Transverse colon (tissue), 4 donors: ENCODE measurements around the gene ZNF425. TPM values are rescaled to one million over a fixed set of nuclear protein-coding genes. Genes with fewer than 3 reads are reported as not detected.

Source experiments
- DNase-seq: peaks from one replicate; pipeline ENCODE4 v3.0.0-alpha.2; 2019
- H3K27ac ChIP-seq, 4 donors: fragments of 200-600 bp; sonication (generic); 2 replicates each; pipeline ENCODE4 v1.5.1; 2016 to 2018; ENCODE audit warnings: inconsistent platforms in 4 of 4
- H3K27me3 ChIP-seq: fragments of 200-600 bp; sonication (generic); 2 replicates; pipeline ENCODE4 v1.5.1; 2017; ENCODE audit warnings: inconsistent platforms
- H3K36me3 ChIP-seq, 4 donors: fragments of 200-600 bp; sonication (generic); 2 replicates each; pipeline ENCODE4 v1.5.1; 2017 to 2019; ENCODE audit warnings: inconsistent platforms in 4 of 4
- H3K4me1 ChIP-seq, 4 donors: fragments of 200-600 bp; sonication (generic); 2 replicates each; pipeline ENCODE4 v1.5.1; 2017 to 2020; ENCODE audit warnings: inconsistent platforms in 4 of 4
- H3K4me3 ChIP-seq, 4 donors: fragments of 200-600 bp; sonication (generic); 1 replicate in 1 of 4; 2 replicates in 3 of 4; pipeline versions ENCODE4 v1.5.1 to v1.6.1; 2017 to 2019; ENCODE audit warnings: inconsistent platforms in 4 of 4
- H3K9me3 ChIP-seq, 2 donors: fragments of 200-600 bp; sonication (generic); 2 replicates each; pipeline ENCODE4 v1.5.1; 2017 to 2019; ENCODE audit warnings: inconsistent platforms in 2 of 2
- EP300 ChIP-seq: sonication (generic); formaldehyde crosslinking; IDR thresholded peaks from one replicate; pipeline ENCODE4 v1.6.1; 2017; ENCODE audit warnings: antibody characterized with exemption, low read depth
- POLR2A ChIP-seq: fragments of 450-650 bp; IDR thresholded peaks from one replicate; pipeline ENCODE4 v1.6.1; 2016; ENCODE audit warnings: antibody characterized with exemption, mild to moderate bottlenecking, moderate library complexity
- POLR2AphosphoS5 ChIP-seq, 3 donors: sonication (generic); formaldehyde crosslinking; IDR thresholded peaks; one replicate each; pipeline ENCODE4 v1.6.1; 2016; ENCODE audit warnings: antibody characterized with exemption in 3 of 3
- WGBS, 2 donors: methylation state at CpG; one replicate each; pipeline ENCODE4 v1.1.5; 2018; ENCODE audit warnings: low coverage in 1 of 2; 5-methylcytosine and 5-hydroxymethylcytosine counted together
- in situ Hi-C, 4 donors: fragments of 200-750 bp; cut with MboI; loops; one replicate each; pipeline versions ENCODE4 v1.15.0 to v1.15.1; 2017; ENCODE audit warnings: low sequenced_read_pairs in 3 of 4, low pct_ligation_motif_present in 1 of 4, low pct_unique_long_range_greater_than_20kb in 1 of 4
- intact Hi-C: fragments of 100-400 bp; cut with DNase I; formaldehyde crosslinking; loops from one replicate; pipeline ENCODE4 v1.15.1; 2023; ENCODE audit warnings: low total_unique reads
- total RNA-seq, 4 donors: library from RNA; depleted of rRNA; stranded (reverse); fragments of >200 nt; gene quantifications; one replicate each; pipeline ENCODE4 v1.1.0, GENCODE V29; 2016
- TF ChIP-seq, protein P1 (sequence below), 5 experiments: fragments of 200-600 bp in 3 of 5; fragments of 450-650 bp in 2 of 5; sonication (generic) in 3 of 5; IDR thresholded peaks; 1 replicate in 2 of 5; 2 replicates in 3 of 5; pipeline ENCODE4 v1.5.1; 2016 to 2017; ENCODE audit warnings: antibody characterized with exemption in 5 of 5, inconsistent platforms in 3 of 5, mild to moderate bottlenecking in 2 of 5, moderate library complexity in 1 of 5

Gene ZNF425
- total RNA-seq, 4 donors from 2014 or later: 0.37 to 2.3 (median 1.6) TPM

DNA sequence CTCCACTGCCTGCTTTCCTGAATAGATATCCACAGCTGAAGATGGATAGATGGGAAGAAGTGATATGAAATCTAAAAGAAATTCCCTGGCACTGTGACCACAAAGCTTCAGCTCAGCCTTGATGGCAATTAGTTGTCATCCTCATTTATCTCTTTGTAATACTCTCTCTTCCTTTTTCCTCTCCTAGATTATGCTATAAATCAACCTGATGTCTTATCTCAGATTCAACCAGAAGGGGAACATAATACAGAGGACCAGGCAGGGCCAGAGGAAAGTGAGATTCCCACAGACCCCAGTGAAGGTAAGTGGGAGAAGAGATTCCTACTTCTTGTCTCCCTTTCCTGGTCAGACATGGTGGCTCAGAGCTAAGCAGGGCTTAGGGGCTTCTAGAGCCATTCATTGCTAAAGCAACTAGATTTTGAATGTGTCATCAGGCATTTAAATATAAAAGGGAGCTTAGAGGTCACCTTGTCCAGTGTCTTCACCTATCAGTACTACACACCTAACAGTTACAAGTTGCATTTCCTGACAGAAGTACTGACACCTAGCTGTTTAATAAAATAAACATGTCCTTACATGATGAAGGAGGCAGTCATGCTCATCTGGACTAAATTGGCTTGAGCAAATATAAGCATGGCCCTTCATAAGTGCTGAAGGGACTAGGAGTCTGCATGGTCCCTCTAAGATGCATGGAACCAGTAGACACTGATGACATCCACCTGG lies 40.7 kb upstream of the ZNF425 start:
- in situ Hi-C loops (no loop called here), intact Hi-C loops (no loop called here)
- Histone ChIP-seq H3K36me3 (peaks cover 0 to 53% (median 17%) of the 10 kb centered on the region in 4 donors), H3K4me1 (no peaks in the 10 kb centered on the region), H3K27ac (no peak overlapping the region), H3K27me3 (no peaks in the 10 kb centered on the region), H3K4me3 (no peak overlapping the region), H3K9me3 (no peaks in the 10 kb centered on the region)
- DNase-seq: no peak
- TF ChIP-seq, protein P1, sequence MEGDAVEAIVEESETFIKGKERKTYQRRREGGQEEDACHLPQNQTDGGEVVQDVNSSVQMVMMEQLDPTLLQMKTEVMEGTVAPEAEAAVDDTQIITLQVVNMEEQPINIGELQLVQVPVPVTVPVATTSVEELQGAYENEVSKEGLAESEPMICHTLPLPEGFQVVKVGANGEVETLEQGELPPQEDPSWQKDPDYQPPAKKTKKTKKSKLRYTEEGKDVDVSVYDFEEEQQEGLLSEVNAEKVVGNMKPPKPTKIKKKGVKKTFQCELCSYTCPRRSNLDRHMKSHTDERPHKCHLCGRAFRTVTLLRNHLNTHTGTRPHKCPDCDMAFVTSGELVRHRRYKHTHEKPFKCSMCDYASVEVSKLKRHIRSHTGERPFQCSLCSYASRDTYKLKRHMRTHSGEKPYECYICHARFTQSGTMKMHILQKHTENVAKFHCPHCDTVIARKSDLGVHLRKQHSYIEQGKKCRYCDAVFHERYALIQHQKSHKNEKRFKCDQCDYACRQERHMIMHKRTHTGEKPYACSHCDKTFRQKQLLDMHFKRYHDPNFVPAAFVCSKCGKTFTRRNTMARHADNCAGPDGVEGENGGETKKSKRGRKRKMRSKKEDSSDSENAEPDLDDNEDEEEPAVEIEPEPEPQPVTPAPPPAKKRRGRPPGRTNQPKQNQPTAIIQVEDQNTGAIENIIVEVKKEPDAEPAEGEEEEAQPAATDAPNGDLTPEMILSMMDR (IDR thresholded peaks at IDR 0.05): no peak
- TF ChIP-seq POLR2AphosphoS5 (IDR thresholded peaks at IDR 0.05): no peak
- TF ChIP-seq POLR2A: no peak
- no peak for TF ChIP-seq EP300

DNA sequence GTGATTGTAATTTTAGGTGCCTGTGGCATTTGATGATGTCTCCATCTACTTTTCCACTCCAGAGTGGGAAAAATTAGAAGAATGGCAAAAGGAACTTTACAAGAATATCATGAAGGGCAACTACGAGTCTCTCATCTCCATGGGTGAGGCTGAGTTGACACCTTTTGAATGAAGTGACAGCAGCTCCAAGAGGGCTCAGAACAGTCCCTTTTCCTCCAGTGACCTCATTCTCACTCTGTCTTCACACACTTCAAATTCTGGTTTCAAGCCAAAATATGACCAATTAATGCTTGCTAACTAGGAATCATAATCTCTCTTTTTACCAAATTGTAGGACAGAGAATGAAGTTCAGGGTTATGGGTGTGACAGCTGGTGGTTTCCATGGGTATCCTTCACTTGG lies 40.0 kb upstream of the ZNF425 start:
- Histone ChIP-seq H3K9me3 (no peaks in the 10 kb centered on the region), H3K36me3 (peaks cover 0 to 54% (median 17%) of the 10 kb centered on the region in 4 donors), H3K27me3 (no peaks in the 10 kb centered on the region), H3K27ac (no peak overlapping the region), H3K4me1 (no peaks in the 10 kb centered on the region), H3K4me3 (no peak overlapping the region)
- intact Hi-C loops: no loop called here
- DNase-seq: no peak
- no peak for TF ChIP-seq POLR2AphosphoS5 (IDR thresholded peaks at IDR 0.05)
- TF ChIP-seq EP300: no peak
- TF ChIP-seq POLR2A: no peak
- TF ChIP-seq, protein P1 (IDR thresholded peaks at IDR 0.05): no peak
- WGBS, 2 donors: 79 to 80% methylated on average over 1 of the region's 1 CpG
- in situ Hi-C loops: no loop called here

GRCh38 chr7:149161241-149161848 lies 35.2 kb upstream of the ZNF425 start:
- no peaks in the 10 kb centered on the region for H3K9me3 ChIP-seq
- no peak overlapping the region for H3K4me3 ChIP-seq
- intact Hi-C loops (no loop called here), in situ Hi-C loops (no loop called here)
- H3K27ac ChIP-seq: no peak overlapping the region
- 79 to 90% methylated on average over 3 to 5 of the region's 5 CpGs for WGBS, 2 donors
- H3K36me3 ChIP-seq: peaks cover 0 to 34% (median 8%) of the 10 kb centered on the region in 4 donors
- DNase-seq: no peak
- H3K4me1 ChIP-seq: no peaks in the 10 kb centered on the region
- H3K27me3 ChIP-seq: no peaks in the 10 kb centered on the region
- TF ChIP-seq POLR2AphosphoS5 (IDR thresholded peaks at IDR 0.05): no peak
- no peak for TF ChIP-seq POLR2A
- TF ChIP-seq, protein P1 (IDR thresholded peaks at IDR 0.05): no peak
- TF ChIP-seq EP300: no peak

- in situ Hi-C loops: no loop called here
- 84 to 92% methylated on average over 3 to 6 of the region's 6 CpGs for WGBS, 2 donors
- H3K36me3 ChIP-seq: peaks cover 0 to 19% (median 7%) of the 10 kb centered on the region in 4 donors
- H3K27me3 ChIP-seq: no peaks in the 10 kb centered on the region
- no peaks in the 10 kb centered on the region for H3K4me1 ChIP-seq
- no peak overlapping the region for H3K4me3 ChIP-seq
- TF ChIP-seq POLR2A (no peak), EP300 (no peak), POLR2AphosphoS5 (IDR thresholded peaks at IDR 0.05) (no peak)
- TF ChIP-seq, protein P1 (IDR thresholded peaks at IDR 0.05): no peak
- DNase-seq: no peak
- no peak overlapping the region for H3K27ac ChIP-seq
- H3K9me3 ChIP-seq: no peaks in the 10 kb centered on the region
- intact Hi-C loops: no loop called here
These were observed 30.8 kb upstream of the ZNF425 start for GRCh38 chr7:149156898-149157297.
